DMS114 treated with DMSO at 0.1 percent for 48 hours (cell line): ENCODE results near the gene CADM1.

Experiments
- DNase-seq: peaks from one replicate; lab custom pipeline; 2025; ENCODE audit not compliant: unreplicated experiment; lab: John Stamatoyannopoulos, UW

The CADM1 gene

GRCh38 chr11:115132436-115133228 lies 371.6 kb downstream of the CADM1 start:
- DNase-seq = no peak

- DNase-seq = no peak
Observed at GRCh38 chr11:115129473-115130289, 374.5 kb downstream of the CADM1 start.

GRCh38 chr11:115128226-115128625 lies 376.0 kb downstream of the CADM1 start:
- DNase-seq = no peak

GRCh38 chr11:115127790-115128189 lies 376.4 kb downstream of the CADM1 start:
- DNase-seq = no peak

GRCh38 chr11:115126515-115127208 lies 377.6 kb downstream of the CADM1 start:
- DNase-seq = no peak

- DNase-seq = no peak
Observed at GRCh38 chr11:115126092-115126491, 378.1 kb downstream of the CADM1 start.

- no peak for DNase-seq
Observed at GRCh38 chr11:115124786-115125185, 379.4 kb downstream of the CADM1 start.

- DNase-seq = no peak
Observed at GRCh38 chr11:115123641-115124040, 380.6 kb downstream of the CADM1 start.

GRCh38 chr11:115122274-115122673 lies 381.9 kb downstream of the CADM1 start:
- DNase-seq = no peak
